Measurements from ENCODE around the gene FBXL15. TPM values are rescaled to one million over a fixed set of nuclear protein-coding genes. Genes with fewer than 3 reads are reported as not detected.
A peak's percentile ranks its signal among the peaks of the same experiment; 100 is the strongest.

Gene FBXL15
- total RNA-seq, 4 donors from 2014 or later = 36.9 to 57.8 (median 44.8) TPM

DNA sequence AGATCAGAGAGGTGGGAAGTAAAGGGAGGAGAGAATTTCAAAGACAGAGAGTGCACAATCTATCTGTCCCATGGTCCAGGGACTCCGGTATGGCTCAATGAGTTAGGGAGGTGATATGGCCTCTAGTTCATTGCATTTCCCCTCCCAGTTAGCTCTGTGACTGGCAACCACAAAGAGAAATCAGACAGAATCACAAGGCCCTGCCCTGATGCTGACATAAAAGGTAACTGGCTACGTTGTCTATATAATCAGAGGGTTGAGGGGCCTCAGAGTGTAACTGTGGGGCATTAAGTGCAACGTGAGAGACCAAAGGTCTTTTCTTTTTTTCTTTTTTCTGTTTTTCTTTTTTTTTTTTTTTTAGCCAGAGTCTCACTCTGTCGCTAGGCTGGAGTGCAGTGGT, 38.0 kb downstream of the FBXL15 start:
- H3K27me3 ChIP-seq = no peaks in the 10 kb centered on the region
- no peak overlapping the region for H3K4me3 ChIP-seq
- TF ChIP-seq, protein P1, sequence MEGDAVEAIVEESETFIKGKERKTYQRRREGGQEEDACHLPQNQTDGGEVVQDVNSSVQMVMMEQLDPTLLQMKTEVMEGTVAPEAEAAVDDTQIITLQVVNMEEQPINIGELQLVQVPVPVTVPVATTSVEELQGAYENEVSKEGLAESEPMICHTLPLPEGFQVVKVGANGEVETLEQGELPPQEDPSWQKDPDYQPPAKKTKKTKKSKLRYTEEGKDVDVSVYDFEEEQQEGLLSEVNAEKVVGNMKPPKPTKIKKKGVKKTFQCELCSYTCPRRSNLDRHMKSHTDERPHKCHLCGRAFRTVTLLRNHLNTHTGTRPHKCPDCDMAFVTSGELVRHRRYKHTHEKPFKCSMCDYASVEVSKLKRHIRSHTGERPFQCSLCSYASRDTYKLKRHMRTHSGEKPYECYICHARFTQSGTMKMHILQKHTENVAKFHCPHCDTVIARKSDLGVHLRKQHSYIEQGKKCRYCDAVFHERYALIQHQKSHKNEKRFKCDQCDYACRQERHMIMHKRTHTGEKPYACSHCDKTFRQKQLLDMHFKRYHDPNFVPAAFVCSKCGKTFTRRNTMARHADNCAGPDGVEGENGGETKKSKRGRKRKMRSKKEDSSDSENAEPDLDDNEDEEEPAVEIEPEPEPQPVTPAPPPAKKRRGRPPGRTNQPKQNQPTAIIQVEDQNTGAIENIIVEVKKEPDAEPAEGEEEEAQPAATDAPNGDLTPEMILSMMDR (IDR thresholded peaks at IDR 0.05) = no peak
- no peak for TF ChIP-seq POLR2A (IDR thresholded peaks at IDR 0.05)
- no peaks in the 10 kb centered on the region for H3K36me3 ChIP-seq
- no peak for DNase-seq
- H3K9me3 ChIP-seq = no peaks in the 10 kb centered on the region
- peaks cover 0 to 16% (median 2%) of the 10 kb centered on the region in 4 donors for H3K4me1 ChIP-seq
- no peak overlapping the region for H3K27ac ChIP-seq

DNA sequence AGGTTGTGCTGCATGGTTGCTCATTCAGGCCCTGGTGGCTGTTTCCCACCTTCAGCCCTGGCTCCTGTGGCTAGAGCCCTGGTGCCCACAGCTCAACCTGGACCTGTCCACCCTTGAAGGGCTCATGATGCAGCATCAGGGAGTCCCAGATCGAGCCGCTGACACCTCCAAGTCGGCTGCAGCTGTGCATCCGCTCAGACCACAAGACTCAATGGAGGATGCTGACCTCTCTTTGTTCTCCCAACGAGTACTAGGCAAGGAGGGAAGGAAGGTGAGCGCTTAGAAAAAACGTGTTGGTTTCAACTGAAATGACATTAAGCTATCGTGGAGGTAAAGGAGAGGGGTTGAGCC, 40.2 kb downstream of the FBXL15 start:
- Histone ChIP-seq H3K4me3 (peak overlapping the region; percentile 51 to 62 (median 58)), H3K36me3 (no peaks in the 10 kb centered on the region), H3K9me3 (no peaks in the 10 kb centered on the region), H3K27ac (peak overlapping the region in 2 of 4 donors; percentile 56 to 62), H3K4me1 (peaks cover 0 to 16% (median 2%) of the 10 kb centered on the region in 4 donors), H3K27me3 (no peaks in the 10 kb centered on the region)
- TF ChIP-seq POLR2A (IDR thresholded peaks at IDR 0.05) = no peak
- TF ChIP-seq, protein P1 (IDR thresholded peaks at IDR 0.05) = no peak
- no peak for DNase-seq

DNA sequence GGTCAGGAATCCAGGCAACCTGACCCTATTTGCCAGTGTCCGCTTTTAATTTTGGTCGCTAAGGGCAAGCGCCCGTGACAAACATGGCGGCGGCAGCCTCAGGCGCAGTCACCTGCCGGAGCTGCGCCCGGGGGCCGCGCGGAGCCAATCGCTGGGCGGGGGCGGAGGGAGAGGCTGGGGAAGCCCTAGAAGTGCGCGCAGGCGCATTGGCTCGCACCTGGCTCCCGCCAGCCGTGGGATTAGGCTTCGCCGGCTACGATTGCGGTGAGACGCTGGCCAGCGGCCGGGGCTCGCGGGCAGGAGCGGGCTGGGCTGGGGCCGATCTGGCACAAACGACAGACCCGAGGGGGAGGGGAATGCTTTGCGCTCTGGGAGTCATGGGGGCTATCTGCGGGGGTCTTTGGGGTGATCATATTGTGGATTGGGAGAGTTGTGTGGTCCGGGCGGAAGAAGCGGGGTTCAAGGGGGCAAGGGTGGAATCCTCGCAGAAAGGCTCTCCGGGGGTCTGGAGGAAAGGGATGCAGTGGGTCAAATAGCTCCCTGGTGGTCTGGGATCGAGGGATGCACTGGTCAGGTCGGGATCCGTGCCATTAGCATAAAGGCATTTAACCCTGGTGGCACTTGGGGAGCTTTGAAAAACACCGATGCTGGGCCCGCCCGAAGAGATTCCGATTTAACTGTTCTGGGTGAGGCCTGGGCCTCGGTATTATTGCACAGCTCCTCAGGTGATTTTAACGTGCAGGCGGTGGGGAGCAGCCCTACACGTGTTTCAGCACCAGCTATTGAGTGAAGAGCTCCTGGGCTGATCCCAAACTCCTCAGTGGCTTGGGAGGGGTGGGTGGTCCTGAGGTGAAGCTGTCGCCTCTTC, 40.8 kb downstream of the FBXL15 start:
- TF ChIP-seq, protein P1 (IDR thresholded peaks at IDR 0.05) = no peak
- TF ChIP-seq POLR2A (IDR thresholded peaks at IDR 0.05) = peak in 1 of 2 donors; percentile 63
- no peaks in the 10 kb centered on the region for H3K36me3 ChIP-seq
- H3K4me1 ChIP-seq = peaks cover 0 to 16% (median 2%) of the 10 kb centered on the region in 4 donors
- peak overlapping the region; percentile 51 to 62 (median 58) for H3K4me3 ChIP-seq
- DNase-seq = peak; percentile 90 to 98 (median 96)
- no peaks in the 10 kb centered on the region for H3K27me3 ChIP-seq
- peak overlapping the region in 3 of 4 donors; percentile 3 to 62 (median 56) for H3K27ac ChIP-seq
- no peaks in the 10 kb centered on the region for H3K9me3 ChIP-seq

DNA sequence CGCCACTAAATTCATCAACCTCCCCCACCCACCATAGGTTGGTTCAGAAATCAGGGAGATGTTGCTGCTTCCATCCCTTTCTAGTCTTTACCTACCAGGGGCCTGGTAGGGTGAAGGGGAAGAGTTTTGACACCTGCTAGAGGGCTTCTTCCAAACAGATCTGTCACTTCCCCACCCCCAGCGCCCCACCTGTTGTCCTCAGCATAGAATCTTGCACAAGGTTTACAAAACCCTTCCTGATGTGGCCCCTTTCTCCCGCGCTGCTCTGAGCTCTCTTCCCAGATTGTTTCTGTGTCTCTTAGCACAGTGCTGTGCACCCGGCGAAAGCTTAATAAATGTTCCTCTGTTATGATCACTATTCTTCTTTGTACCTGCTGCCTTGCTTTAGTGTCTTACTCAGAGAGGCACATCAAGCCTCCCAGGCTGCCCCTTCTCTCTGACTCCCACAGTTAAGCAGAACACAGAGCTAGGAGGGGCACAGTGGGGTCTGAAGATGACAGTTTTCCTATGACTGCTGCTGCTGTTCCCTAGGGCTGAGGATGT, 41.9 kb downstream of the FBXL15 start:
- TF ChIP-seq POLR2A (IDR thresholded peaks at IDR 0.05) = no peak
- TF ChIP-seq, protein P1 (IDR thresholded peaks at IDR 0.05) = no peak
- peaks cover 0 to 16% (median 2%) of the 10 kb centered on the region in 4 donors for H3K4me1 ChIP-seq
- H3K9me3 ChIP-seq = no peaks in the 10 kb centered on the region
- no peaks in the 10 kb centered on the region for H3K27me3 ChIP-seq
- peak overlapping the region in 2 of 4 donors; percentile 24 to 37 for H3K4me3 ChIP-seq
- peak overlapping the region in 1 of 4 donors; percentile 64 for H3K27ac ChIP-seq
- no peak for DNase-seq
- no peaks in the 10 kb centered on the region for H3K36me3 ChIP-seq

DNA sequence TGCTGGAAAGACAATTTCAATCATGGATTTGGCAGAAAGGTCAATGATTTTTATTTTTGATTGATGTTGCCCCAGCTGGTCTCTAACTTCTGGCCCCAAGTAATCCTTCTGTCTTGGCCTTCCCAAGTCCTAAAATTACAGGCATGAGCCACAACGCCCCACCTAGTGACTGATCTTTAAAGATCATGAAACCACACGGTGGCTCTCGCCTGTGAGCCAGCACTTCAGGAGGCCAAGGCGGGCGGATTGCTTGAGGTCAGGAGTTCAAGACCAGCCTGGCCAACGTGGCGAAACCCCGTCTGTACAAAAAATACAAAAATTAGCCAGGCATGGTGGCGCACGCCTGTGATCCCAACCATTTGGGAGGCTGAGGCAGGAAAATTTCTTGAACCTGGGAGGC, 43.3 kb downstream of the FBXL15 start:
- H3K27me3 ChIP-seq = no peaks in the 10 kb centered on the region
- DNase-seq = no peak

More for the DNA sequence above, 43.3 kb downstream of the FBXL15 start:
- no peak for TF ChIP-seq POLR2A (IDR thresholded peaks at IDR 0.05)
- TF ChIP-seq, protein P1 (IDR thresholded peaks at IDR 0.05) = no peak
- H3K9me3 ChIP-seq = no peaks in the 10 kb centered on the region
- no peaks in the 10 kb centered on the region for H3K36me3 ChIP-seq
- no peak overlapping the region for H3K27ac ChIP-seq
- H3K4me3 ChIP-seq = no peak overlapping the region
- peaks cover 0 to 16% (median 2%) of the 10 kb centered on the region in 4 donors for H3K4me1 ChIP-seq

All from Peyer's patch (tissue), 4 donors.